GM12873 (cell line): ENCODE data around the gene PTPN20.
"Not testable (repeated sequence)": the region's sequence is repeated elsewhere in the genome, so short reads cannot be mapped to it uniquely, and the experiment has no call there.

Source experiments
- CTCF ChIP-seq: IDR thresholded peaks from 2 replicates; pipeline ENCODE4 v1.5.1; 2012; ENCODE audit warnings: low read depth, mild to moderate bottlenecking, moderate library complexity, low read length, control low read depth; ENCODE audit not compliant: insufficient read depth; ENCODE audit errors: missing control alignments

The PTPN20 gene

GRCh38 chr10:46911144-46911876 is at the start of gene PTPN20:
PTPN20 (plus strand) TSS chr10:46911428; CDS start chr10:46932500, 21,072 bp downstream.
- not testable (repeated sequence) for TF ChIP-seq CTCF

GRCh38 chr10:46925853-46926252 is 14.6 kb downstream of the PTPN20 start:
- peak; percentile 6 for TF ChIP-seq CTCF

GRCh38 chr10:46992803-46993561 is 81.8 kb downstream of the PTPN20 start:
- peak; percentile 52 for TF ChIP-seq CTCF

- no peak for TF ChIP-seq CTCF
These were observed 84.0 kb downstream of the PTPN20 start for GRCh38 chr10:46995234-46995633.

- no peak for TF ChIP-seq CTCF
These were observed 87.0 kb downstream of the PTPN20 start for GRCh38 chr10:46998192-46998591.

GRCh38 chr10:46998595-46998994 is 87.4 kb downstream of the PTPN20 start:
- no peak for TF ChIP-seq CTCF

GRCh38 chr10:46999217-46999616 is 88.0 kb downstream of the PTPN20 start:
- no peak for TF ChIP-seq CTCF
